Effector memory CD4-positive, alpha-beta T cell (primary cell): ENCODE results near the gene TBCD.
"Not testable (repeated sequence)": the region's sequence is repeated elsewhere in the genome, so short reads cannot be mapped to it uniquely, and the experiment has no call there.

Source experiments
- DNase-seq, 3 donors: peaks; one replicate each; pipeline ENCODE4 v3.0.0-alpha.2; 2020
- H3K27ac ChIP-seq: 2 replicates; pipeline ENCODE4 v1.7.0; 2013; ENCODE audit warnings: mild to moderate bottlenecking, low read length, moderate library complexity; ENCODE audit not compliant: insufficient read depth, poor library complexity, severe bottlenecking
- H3K27me3 ChIP-seq: replicated peaks from 2 replicates; pipeline ENCODE4 v1.7.0; 2013; ENCODE audit warnings: mild to moderate bottlenecking, low read length; ENCODE audit not compliant: insufficient read depth, control insufficient read depth, poor library complexity, severe bottlenecking
- H3K36me3 ChIP-seq: 2 replicates; pipeline ENCODE4 v1.7.0; 2013; ENCODE audit warnings: mild to moderate bottlenecking, low read length, moderate library complexity; ENCODE audit not compliant: control insufficient read depth, insufficient read depth
- H3K4me1 ChIP-seq: 2 replicates; pipeline ENCODE4 v1.7.0; 2013; ENCODE audit warnings: low read length, mild to moderate bottlenecking; ENCODE audit not compliant: control insufficient read depth, insufficient read depth, poor library complexity, severe bottlenecking
- H3K4me3 ChIP-seq: 2 replicates; pipeline ENCODE4 v1.7.0; 2013; ENCODE audit warnings: low read length, low read depth, mild to moderate bottlenecking; ENCODE audit not compliant: insufficient read depth, poor library complexity, severe bottlenecking
- H3K9me3 ChIP-seq: 2 replicates; pipeline ENCODE4 v1.7.0; 2013; ENCODE audit warnings: mild to moderate bottlenecking, low read length, moderate library complexity; ENCODE audit not compliant: control insufficient read depth

TBCD gene

DNA sequence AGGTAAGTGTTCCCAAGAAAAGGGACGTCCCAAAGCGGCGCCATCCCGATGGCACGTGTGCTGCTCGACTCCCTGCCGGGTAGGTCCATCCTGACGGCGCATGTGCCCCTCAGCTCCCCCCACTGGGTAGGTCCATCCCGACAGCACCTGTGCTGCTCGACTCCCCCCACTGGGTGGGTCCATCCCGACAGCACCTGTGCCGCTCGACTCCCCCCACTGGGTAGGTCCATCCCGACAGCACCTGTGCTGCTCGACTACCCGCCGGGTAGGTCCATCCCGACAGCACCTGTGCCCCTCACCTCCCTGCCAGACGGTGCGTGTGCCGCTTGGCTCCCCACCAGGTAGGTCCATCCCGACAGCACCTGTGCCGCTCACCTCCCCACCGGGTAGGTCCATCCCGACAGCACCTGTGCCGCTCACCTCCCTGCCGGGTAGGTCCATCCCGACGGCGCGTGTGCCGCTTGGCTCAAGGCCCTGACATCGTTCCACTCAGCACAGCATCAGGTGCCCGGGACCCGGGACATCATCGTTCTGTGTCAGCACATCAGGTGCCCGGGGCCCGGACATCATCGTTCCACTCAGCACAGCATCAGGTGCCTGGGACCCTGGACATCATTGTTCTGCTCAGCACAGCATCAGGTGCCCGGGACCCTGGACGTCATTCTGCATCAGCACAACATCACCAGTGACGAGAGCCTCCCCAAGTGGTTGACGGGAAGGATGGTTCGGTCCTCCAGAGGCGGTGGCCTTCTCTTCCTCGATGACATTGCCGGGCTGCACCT lies 22.2 kb upstream of the TBCD start:
- no peak overlapping the region for H3K27ac ChIP-seq
- no peaks in the 10 kb centered on the region for H3K9me3 ChIP-seq
- DNase-seq, result no peak
- no peaks in the 10 kb centered on the region for H3K4me1 ChIP-seq
- H3K36me3 ChIP-seq, result peaks cover 14% of the 10 kb centered on the region
- H3K27me3 ChIP-seq, result no peaks in the 10 kb centered on the region
- H3K4me3 ChIP-seq, result no peak overlapping the region

DNA sequence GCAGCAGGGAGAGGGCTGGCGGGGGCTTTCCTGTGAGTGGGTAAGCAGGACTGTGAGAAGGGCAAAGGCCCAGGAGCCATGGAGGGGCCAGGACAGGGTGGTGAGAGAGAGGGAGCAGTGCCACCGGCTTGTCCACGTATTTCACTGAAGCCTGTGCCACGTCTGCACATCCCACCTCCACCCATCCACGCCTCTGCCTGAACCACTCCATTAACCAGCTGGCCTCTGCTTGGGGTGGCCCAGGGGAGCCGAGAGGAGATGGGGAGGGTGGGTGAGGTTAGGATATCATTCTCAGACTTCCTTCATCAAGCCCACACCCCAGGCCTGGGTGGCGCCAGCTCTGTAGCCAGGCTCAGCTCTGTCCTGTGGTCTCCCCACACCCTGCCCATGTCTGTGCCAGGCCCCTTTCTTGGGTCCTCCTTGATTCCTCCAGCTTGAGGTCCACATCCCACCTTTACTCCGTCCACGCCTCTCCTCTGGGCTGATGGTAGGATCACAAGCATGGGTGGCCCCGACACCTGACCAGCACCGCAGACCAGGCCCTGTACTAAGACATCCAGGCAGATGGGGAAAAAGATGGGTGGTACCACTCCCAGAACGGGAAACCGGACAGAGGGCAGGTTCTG lies 19.6 kb upstream of the TBCD start:
- no peak overlapping the region for H3K4me3 ChIP-seq
- no peaks in the 10 kb centered on the region for H3K9me3 ChIP-seq
- no peaks in the 10 kb centered on the region for H3K27me3 ChIP-seq
- peaks cover 4% of the 10 kb centered on the region for H3K36me3 ChIP-seq
- H3K4me1 ChIP-seq, result no peaks in the 10 kb centered on the region
- H3K27ac ChIP-seq, result no peak overlapping the region
- DNase-seq, result no peak

DNA sequence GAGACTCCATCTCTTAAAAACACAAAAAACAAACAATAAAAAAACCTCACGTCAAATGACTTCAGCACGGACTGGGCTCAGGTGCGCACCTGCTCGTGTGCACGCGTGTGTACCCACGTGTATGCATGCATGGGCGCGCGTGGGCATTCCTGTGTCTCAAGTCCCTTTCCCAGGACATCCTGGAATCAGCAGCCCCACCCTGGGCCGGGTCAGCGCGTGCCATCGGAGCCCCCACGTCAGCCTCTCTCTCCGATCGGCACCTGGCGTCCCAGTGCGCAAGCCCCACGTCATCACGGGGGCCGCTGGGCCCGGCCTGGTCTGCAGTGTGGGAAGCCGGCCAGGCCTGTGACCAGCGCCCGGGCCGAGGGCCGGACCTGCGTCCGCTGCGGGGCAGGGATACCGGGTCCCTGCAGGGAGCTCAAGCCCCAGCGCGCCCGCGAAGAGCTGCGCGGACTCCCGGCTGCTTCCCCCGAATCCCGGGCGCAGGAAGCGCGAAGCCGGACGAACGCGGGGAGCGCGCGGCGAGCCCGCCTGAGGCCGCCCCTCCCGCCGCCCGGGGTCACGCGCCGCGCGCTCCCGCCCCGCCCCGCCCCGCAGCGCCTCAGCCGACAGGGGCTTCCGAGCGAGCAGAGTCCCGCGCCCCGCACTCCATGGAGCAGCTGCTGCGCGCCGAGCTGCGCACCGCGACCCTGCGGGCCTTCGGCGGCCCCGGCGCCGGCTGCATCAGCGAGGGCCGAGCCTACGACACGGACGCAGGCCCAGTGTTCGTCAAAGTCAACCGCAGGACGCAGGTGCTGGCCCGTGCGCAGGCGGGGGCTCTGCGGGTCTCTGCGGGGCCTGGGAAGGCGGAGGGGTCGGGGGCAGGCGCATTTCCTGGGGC lies 16.6 kb upstream of the TBCD start, which contains the start of gene FN3K:
Gene FN3K, plus strand, starts transcription at position 629 of the 880 bp plus-strand sequence. Its CDS starts 22 bp downstream, at position 651.
- H3K9me3 ChIP-seq, result no peaks in the 10 kb centered on the region
- H3K4me3 ChIP-seq, result peak within 1 kb of the TSS; percentile 54
- no peaks in the 10 kb centered on the region for H3K27me3 ChIP-seq
- no peaks in the 10 kb centered on the region for H3K4me1 ChIP-seq
- no peaks in the 10 kb centered on the region for H3K36me3 ChIP-seq
- no peak for DNase-seq
- H3K27ac ChIP-seq, result no peak within 1 kb of the TSS

DNA sequence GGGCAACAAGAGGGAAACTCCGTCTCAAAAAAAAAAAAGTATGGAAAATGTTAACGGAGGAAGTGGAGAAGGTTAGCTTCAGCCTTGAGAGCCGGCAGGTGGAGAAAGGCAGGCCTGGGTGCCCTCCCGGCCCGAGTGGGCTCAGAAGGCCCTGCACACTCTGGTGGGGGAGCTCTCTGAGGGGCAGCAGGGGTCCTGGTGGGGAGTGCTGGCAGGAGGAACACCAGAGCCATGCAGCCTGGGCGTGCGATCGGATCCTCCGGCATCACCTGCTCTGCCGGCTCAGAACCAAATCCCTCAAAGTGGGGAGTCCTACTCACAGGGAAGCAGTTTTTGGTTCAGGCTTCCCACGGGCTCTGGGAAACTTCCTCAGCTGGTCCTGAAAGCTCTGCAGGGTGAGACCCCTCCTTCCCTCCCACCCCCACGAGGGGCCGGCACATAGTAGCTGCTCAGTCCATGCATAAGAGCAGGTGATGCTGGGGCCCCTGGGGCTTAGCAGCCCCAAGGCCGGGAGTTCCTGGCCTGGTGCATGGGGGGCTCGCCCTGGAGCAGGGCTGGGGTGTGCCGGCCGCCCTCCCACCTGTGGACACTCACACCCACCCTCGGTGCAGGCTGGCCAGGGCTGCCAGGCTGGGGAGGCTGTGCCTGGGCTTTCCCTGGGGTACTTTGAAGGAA lies 15.2 kb upstream of the TBCD start:
- no peak for DNase-seq
- H3K4me1 ChIP-seq, result no peaks in the 10 kb centered on the region
- no peaks in the 10 kb centered on the region for H3K27me3 ChIP-seq
- H3K4me3 ChIP-seq, result no peak overlapping the region
- H3K36me3 ChIP-seq, result peaks cover 10% of the 10 kb centered on the region
- H3K27ac ChIP-seq, result no peak overlapping the region
- H3K9me3 ChIP-seq, result peaks cover 5% of the 10 kb centered on the region

DNA sequence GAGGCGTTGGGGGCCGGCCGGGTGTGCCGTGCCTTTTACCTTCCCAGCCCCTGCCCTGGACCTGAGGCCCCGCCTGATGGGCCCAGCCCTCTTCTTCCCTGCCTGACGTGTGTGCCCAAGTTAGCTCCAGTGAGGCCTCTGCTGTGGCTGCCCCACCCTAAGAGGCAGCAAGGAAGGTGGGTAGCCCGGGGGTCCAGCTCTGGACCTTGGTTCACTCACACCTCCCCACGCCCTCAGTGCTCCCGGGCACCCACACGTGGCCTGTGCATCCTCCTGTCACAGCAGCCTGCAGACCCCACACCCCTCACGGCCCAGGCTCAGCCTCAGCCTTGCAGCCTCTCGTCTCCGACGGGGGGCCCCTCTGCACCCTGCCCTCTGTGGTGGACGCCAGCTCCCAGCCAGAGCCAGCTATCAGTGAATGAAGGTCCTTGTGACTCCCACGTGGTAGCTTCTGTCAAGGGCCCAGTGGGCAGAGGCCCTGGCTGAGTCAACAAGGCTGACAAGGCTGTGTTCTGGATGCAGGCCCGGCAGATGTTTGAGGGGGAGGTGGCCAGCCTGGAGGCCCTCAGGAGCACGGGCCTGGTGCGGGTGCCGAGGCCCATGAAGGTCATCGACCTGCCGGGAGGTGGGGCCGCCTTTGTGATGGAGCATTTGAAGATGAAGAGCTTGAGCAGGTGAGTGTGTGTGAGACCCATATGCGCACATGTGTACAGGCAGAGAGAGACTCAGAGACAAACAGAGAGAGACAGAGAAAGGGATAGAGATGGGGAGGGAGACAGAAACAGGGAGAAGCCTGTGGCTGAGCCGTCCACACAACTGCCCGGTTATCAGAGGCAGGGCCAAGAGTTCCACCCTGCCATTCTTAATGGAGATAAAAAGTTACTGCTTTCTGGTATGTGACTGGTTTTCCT lies 13.6 kb upstream of the TBCD start:
- H3K36me3 ChIP-seq, result peaks cover 10% of the 10 kb centered on the region
- DNase-seq, result no peak
- no peak overlapping the region for H3K27ac ChIP-seq

DNA sequence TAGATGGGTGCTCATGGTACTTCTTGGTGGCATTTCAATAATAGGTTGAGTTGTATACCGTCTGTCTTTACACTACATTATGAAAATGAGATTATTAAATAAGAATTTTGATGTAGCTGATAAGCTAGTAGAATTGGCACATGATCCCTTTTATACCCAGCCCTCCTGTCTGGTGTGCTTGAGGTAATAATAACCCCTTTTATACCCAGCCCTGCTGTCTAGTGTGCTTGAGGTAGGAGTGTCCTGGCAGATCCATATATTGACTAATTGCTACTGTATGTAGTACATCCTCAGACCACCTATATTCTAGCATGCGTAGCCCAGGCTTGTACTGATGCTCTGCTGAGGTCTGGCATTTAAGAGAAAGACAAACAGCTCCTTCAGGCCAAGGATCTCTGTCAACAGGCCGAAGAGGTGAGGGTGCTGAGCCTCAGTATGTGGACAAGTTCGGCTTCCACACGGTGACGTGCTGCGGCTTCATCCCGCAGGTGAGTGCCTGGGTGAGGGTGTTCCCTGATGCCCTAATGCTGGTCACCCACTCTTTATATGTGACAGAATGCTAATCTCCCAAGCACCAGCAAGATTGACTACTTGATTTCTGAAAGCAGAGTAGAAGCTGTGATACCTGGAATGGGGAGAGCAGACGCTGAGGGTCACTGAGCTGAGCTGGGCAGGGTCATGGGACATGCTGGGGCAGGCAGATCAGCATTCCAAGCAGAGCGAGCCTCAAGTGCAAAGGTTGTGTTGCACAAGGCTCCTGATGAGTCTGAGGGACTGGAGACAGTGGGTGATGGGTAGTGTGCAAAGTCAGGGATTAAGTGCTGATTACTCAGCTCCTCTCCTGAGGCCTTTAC lies 10.7 kb upstream of the TBCD start:
- H3K4me1 ChIP-seq, result no peaks in the 10 kb centered on the region
- peaks cover 5% of the 10 kb centered on the region for H3K9me3 ChIP-seq
- H3K36me3 ChIP-seq, result peaks cover 10% of the 10 kb centered on the region
- H3K27me3 ChIP-seq, result no peaks in the 10 kb centered on the region
- H3K27ac ChIP-seq, result no peak overlapping the region
- H3K4me3 ChIP-seq, result no peak overlapping the region
- DNase-seq, result no peak

More for the DNA sequence above, 13.6 kb upstream of the TBCD start:
- H3K4me1 ChIP-seq, result no peaks in the 10 kb centered on the region
- H3K27me3 ChIP-seq, result no peaks in the 10 kb centered on the region
- H3K9me3 ChIP-seq, result peaks cover 5% of the 10 kb centered on the region
- H3K4me3 ChIP-seq, result no peak overlapping the region

DNA sequence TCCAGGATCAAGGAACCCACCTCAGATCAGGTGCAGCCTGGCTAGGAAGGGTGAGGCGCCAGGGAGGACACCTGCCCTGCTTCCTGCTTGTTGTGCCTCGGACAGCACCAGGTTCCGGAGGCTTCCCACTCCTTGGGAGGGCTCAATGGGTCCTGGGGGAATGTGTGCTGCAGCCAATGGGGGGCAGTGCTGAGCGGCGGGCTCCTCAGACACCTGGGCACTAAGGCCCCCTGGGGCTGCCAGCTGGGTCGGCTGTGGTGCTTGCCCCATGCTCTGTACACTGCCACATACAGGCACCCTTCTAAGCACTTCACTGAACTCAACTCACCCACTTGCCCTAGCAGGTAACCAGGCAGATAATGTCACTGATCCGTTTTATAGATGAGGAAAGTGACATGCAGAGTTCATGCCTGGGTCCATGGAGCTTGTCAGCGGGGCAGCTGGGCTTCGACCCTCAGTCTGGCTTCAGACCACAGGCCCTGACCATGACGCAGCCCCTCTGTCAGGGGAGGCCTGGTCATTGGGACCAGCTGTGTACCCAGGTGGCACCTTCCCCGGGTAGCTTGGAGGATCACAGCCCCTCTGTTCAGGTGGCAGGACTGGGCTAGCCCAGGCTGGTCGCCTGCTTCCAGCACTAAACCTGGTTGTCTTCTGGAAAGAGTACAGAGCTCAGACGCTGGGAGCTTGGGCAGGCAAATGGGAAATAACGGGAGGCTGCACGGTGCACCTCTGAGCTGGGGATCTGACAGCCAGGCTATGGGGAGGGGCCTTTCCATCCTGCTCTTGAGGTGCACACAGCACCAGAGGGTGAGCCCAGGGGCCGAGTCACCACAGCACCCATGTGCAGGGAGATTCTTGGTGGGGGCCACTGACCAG lies 8.3 kb upstream of the TBCD start:
- no peak overlapping the region for H3K27ac ChIP-seq
- DNase-seq, result no peak
- H3K9me3 ChIP-seq, result peaks cover 5% of the 10 kb centered on the region
- H3K36me3 ChIP-seq, result peaks cover 10% of the 10 kb centered on the region
- no peak overlapping the region for H3K4me3 ChIP-seq
- H3K27me3 ChIP-seq, result no peaks in the 10 kb centered on the region
- no peaks in the 10 kb centered on the region for H3K4me1 ChIP-seq

DNA sequence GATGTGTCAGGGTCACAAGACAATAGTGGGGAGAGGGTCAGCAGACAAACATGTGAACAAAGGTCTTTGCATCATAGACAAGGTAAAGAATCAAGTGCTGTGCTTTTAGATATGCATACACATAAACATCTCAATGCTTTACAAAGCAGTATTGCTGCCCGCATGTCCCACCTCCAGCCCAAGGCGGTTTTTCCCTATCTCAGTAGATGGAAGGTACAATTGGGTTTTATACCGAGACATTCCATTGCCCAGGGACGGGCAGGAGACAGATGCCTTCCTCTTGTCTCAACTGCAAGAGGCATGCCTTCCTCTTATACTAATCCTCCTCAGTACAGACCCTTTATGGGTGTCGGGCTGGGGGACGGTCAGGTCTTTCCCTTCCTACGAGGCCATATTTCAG lies 7.1 kb upstream of the TBCD start:
- H3K27me3 ChIP-seq, H3K4me3 ChIP-seq, H3K27ac ChIP-seq, DNase-seq, H3K36me3 ChIP-seq, H3K4me1 ChIP-seq, H3K9me3 ChIP-seq: not testable (repeated sequence)
